Activated gamma-delta T cell treated with anti-CD3 and anti-CD28 coated beads, Interleukin-2, amount 50 U/mL, for 16 hours (primary cell): ENCODE results near the gene NFE2.

Experiments used
- DNase-seq: peaks from one replicate; pipeline ENCODE4 v3.0.0-alpha.2; 2020; ENCODE audit warnings: low read depth

NFE2 gene

DNA sequence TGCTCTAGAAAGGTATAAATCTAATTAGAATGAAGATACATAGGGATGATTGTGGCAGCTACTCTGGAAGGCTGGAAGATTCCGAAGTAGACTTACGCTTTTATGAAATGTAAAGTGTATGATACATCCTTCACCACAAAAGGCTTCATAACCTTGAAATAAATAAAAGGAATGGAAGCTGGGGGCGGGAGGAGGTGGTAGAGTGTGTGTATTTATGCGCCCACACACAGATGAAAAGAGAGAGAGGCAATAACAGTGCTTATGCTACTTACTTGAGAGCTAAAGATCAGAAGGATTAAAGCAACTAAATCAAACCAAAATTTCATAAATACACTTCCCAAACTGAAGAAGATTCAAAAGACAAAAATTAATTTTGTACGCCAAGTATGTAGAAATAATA is 51.3 kb downstream of the NFE2 start:
- DNase-seq, result no peak

GRCh38 chr12:54246011-54246641 is 54.7 kb downstream of the NFE2 start:
- DNase-seq, result no peak
